Endothelial cell of umbilical vein (primary cell): ENCODE data around the gene POLE. TPM values are rescaled to one million over a fixed set of nuclear protein-coding genes. Genes with fewer than 3 reads are reported as not detected.

ENCODE experiments used
- BruUV-seq: library from RNA; stranded (reverse); fragments of 400-500 nt; replicated peaks from 2 replicates; lab custom pipeline; 2021; lab: Mats Ljungman, UMichigan
- CTCF ChIA-PET: fragments of 300-600, 350-600 bp; sonication (Branson Sonifier 250); formaldehyde crosslinking; loops from one replicate; lab custom pipeline; 2021; ENCODE audit warnings: antibody characterized with exemption, inconsistent platforms; lab: Charles Lee
- POLR2A ChIA-PET: fragments of 300-600, 350-600 bp; sonication (Branson Sonifier 250); formaldehyde crosslinking; loops from one replicate; lab custom pipeline; 2021; ENCODE audit warnings: antibody characterized with exemption, inconsistent platforms; lab: Charles Lee
- DNase-seq: peaks from one replicate; pipeline ENCODE4 v3.0.0-alpha.2; 2011; ENCODE audit warnings: low read depth, low spot score
- FAIRE-seq: peaks from 2 replicates; lab custom pipeline; 2011; peaks lifted over from hg19 to GRCh38; lab: Jason Lieb, UNC
- H2AFZ ChIP-seq: 2 replicates; pipeline ENCODE4 v1.6.0; 2012; ENCODE audit warnings: low read depth, low read length, control low read depth, inconsistent platforms
- H3K27ac ChIP-seq: 2 replicates; pipeline ENCODE4 v1.5.1; 2011; ENCODE audit warnings: low read depth, mild to moderate bottlenecking, control low read depth, low read length, moderate library complexity; ENCODE audit not compliant: insufficient read depth
- H3K27me3 ChIP-seq, 2 experiments: 2 replicates each; pipeline versions ENCODE4 v1.6.0 to v1.6.1; 2011; ENCODE audit warnings: low read length in 2 of 2, mixed read lengths in 1 of 2; ENCODE audit not compliant: control insufficient read depth in 2 of 2, insufficient read depth in 2 of 2
- H3K36me3 ChIP-seq, 2 experiments: 2 replicates in 1 of 2; 3 replicates in 1 of 2; pipeline ENCODE4 v1.5.1; 2011; ENCODE audit warnings: low read length in 2 of 2, mild to moderate bottlenecking in 1 of 2, moderate library complexity in 1 of 2; ENCODE audit not compliant: control insufficient read depth in 2 of 2, insufficient read depth in 2 of 2; ENCODE audit errors: extremely low read depth in 1 of 2
- H3K4me1 ChIP-seq: 3 replicates; pipeline ENCODE4 v1.5.1; 2011; ENCODE audit warnings: mild to moderate bottlenecking, low read length; ENCODE audit not compliant: control insufficient read depth, insufficient read depth; ENCODE audit errors: extremely low read depth
- H3K4me2 ChIP-seq: 2 replicates; pipeline ENCODE4 v1.6.1; 2011; ENCODE audit warnings: low read length, control low read depth, mixed read lengths; ENCODE audit not compliant: insufficient read depth
- H3K4me3 ChIP-seq, 3 experiments: fragments of 200-600 bp in 1 of 3; sonication (generic), shearing (Covaris generic) in 1 of 3; replicated peaks in 1 of 3; 2 replicates each; pipeline ENCODE4 v1.5.1; 2011 to 2016; ENCODE audit warnings: control low read depth in 3 of 3, low read length in 3 of 3, mild to moderate bottlenecking in 2 of 3, inconsistent platforms in 1 of 3, low read depth in 1 of 3, moderate library complexity in 1 of 3; ENCODE audit not compliant: insufficient read depth in 1 of 3
- H3K79me2 ChIP-seq: 2 replicates; pipeline ENCODE4 v1.6.0; 2012; ENCODE audit warnings: low read length, inconsistent platforms; ENCODE audit not compliant: control insufficient read depth, insufficient read depth
- H3K9ac ChIP-seq: replicated peaks from 2 replicates; pipeline ENCODE3; 2011; ENCODE audit warnings: low read length, control low read depth; ENCODE audit not compliant: insufficient read depth; ENCODE audit errors: extremely low read depth
- H3K9me1 ChIP-seq: replicated peaks from 3 replicates; pipeline ENCODE4 v1.6.0; 2011; ENCODE audit warnings: mild to moderate bottlenecking, low read length; ENCODE audit not compliant: control insufficient read depth, insufficient read depth; ENCODE audit errors: extremely low read depth
- H3K9me3 ChIP-seq: replicated peaks from 2 replicates; pipeline ENCODE4 v1.5.1; 2012; ENCODE audit warnings: low read length, inconsistent platforms; ENCODE audit not compliant: control insufficient read depth, insufficient read depth
- H4K20me1 ChIP-seq: replicated peaks from 2 replicates; pipeline ENCODE3; 2011; ENCODE audit warnings: mild to moderate bottlenecking, low read length; ENCODE audit not compliant: control insufficient read depth, insufficient read depth; ENCODE audit errors: extremely low read depth
- EZH2 ChIP-seq: IDR thresholded peaks from 2 replicates; pipeline ENCODE4 v1.6.1; 2012; ENCODE audit warnings: borderline replicate concordance, low read depth, mild to moderate bottlenecking, moderate library complexity, low read length, inconsistent platforms; ENCODE audit not compliant: severe bottlenecking
- FOS ChIP-seq: IDR thresholded peaks from 2 replicates; pipeline ENCODE4 v1.6.1; 2011; ENCODE audit warnings: mild to moderate bottlenecking, low read length, moderate library complexity, borderline replicate concordance; ENCODE audit not compliant: insufficient read depth
- GATA2 ChIP-seq: IDR thresholded peaks from 2 replicates; pipeline ENCODE4 v1.7.0; 2011; ENCODE audit warnings: low read depth, mild to moderate bottlenecking, moderate library complexity, mixed read lengths, low read length; ENCODE audit not compliant: insufficient read length, insufficient read depth
- JUN ChIP-seq: IDR thresholded peaks from 2 replicates; pipeline ENCODE4 v1.6.1; 2011; ENCODE audit warnings: borderline replicate concordance, low read depth; ENCODE audit not compliant: insufficient read length, insufficient read depth
- MYC ChIP-seq: IDR thresholded peaks from one replicate; pipeline ENCODE4 v1.6.1; 2011; ENCODE audit warnings: mild to moderate bottlenecking, low read depth, low read length
- POLR2A ChIP-seq: IDR thresholded peaks from 2 replicates; pipeline ENCODE4 v1.6.1; 2012; ENCODE audit warnings: low read depth, mild to moderate bottlenecking, control low read depth, low read length
- POLR2AphosphoS5 ChIP-seq: IDR thresholded peaks from 2 replicates; pipeline ENCODE4 v1.6.1; 2012; ENCODE audit warnings: low read depth, mild to moderate bottlenecking, control low read depth, low read length, moderate library complexity; ENCODE audit not compliant: insufficient read depth
- dilution Hi-C: fragments of 300-500 bp; cut with MboI; formaldehyde crosslinking; loops from one replicate; pipeline ENCODE4 v1.15.0; 2019; ENCODE audit warnings: low sequenced_read_pairs; ENCODE audit not compliant: extremely low pct_ligation_motif_present
- intact Hi-C: fragments of 100-400 bp; cut with micrococcal nuclease; formaldehyde crosslinking; loops from one replicate; pipeline ENCODE4 v1.10.0; 2022
- polyA plus RNA-seq, 4 experiments: library from polyadenylated mRNA; depleted of rRNA in 3 of 4; stranded (reverse) in 3 of 4; unstranded in 1 of 4; fragments of >200 nt; gene quantifications; 2 replicates each; pipeline versions ENCODE4 v1.2.1 to v1.2.3, GENCODE V29; 2011 to 2012; ENCODE audit warnings: missing spikeins in 1 of 4
- total RNA-seq: library from RNA; stranded (reverse); gene quantifications from 2 replicates; pipeline ENCODE4 v1.2.3, GENCODE V29; 2021
- TF ChIP-seq, protein P1 (sequence below): IDR thresholded peaks from 2 replicates; pipeline ENCODE4 v1.6.1; 2011; ENCODE audit not compliant: insufficient read depth, insufficient read length
- TF ChIP-seq, protein P2 (sequence below), 2 donors: IDR thresholded peaks; 1 replicate in 1 of 2; 2 replicates in 1 of 2; pipeline ENCODE4 v1.5.1; 2011; ENCODE audit warnings: low read length in 2 of 2, mild to moderate bottlenecking in 2 of 2, moderate library complexity in 2 of 2, control low read depth in 1 of 2, inconsistent platforms in 1 of 2, low read depth in 1 of 2; ENCODE audit not compliant: insufficient read depth in 1 of 2; ENCODE audit errors: extremely low read depth in 1 of 2

The POLE gene
- total and polyA plus RNA-seq, 2 donors (not counting 3 experiments of a cell fraction or from before 2014, with no cell fraction given), result 22.9 to 82.7 TPM

DNA sequence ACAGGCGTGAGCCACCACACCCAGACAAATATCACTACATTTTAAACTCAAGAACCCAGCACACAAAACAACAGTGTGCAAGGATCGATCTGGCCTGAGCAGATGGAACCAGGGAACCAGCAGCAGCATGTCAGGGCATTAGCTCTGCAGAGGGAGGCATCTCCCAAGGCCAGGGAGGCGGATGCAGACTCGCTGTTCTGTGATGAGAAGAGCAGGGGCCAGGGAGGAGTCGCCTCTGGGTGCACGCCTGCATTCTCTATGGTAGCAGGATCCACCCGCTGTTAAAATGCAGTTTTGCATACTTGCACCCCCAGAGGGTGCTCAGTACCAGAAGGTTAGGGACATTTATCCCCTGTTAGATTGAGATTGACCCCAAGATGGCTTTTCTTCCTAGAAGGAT is 41.4 kb upstream of the POLE start:
- dilution Hi-C loops (no loop called here), intact Hi-C loops (no loop called here)
- peaks cover 3% of the 10 kb centered on the region for H3K79me2 ChIP-seq
- DNase-seq (no peak), FAIRE-seq (no peak)
- H3K4me3 ChIP-seq, result no peak overlapping the region
- H3K27me3 ChIP-seq, result no peaks in the 10 kb centered on the region
- no peak overlapping the region for H2AFZ ChIP-seq
- no peaks in the 10 kb centered on the region for H3K9me3 ChIP-seq
- ChIA-PET POLR2A (no interaction called here), CTCF (no interaction called here)
- H3K36me3 ChIP-seq, result peaks cover 30 to 49% of the 10 kb centered on the region in 2 experiments
- no peak overlapping the region for H3K27ac ChIP-seq
- BruUV-seq, result no TSS peak
- H3K4me2 ChIP-seq, result no peak overlapping the region
- TF ChIP-seq, protein P1, sequence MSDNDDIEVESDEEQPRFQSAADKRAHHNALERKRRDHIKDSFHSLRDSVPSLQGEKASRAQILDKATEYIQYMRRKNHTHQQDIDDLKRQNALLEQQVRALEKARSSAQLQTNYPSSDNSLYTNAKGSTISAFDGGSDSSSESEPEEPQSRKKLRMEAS, result no peak
- TF ChIP-seq EZH2 (no peak), POLR2AphosphoS5 (no peak), POLR2A (no peak), MYC (no peak), JUN (no peak), FOS (no peak), GATA2 (no peak)
- TF ChIP-seq, protein P2, sequence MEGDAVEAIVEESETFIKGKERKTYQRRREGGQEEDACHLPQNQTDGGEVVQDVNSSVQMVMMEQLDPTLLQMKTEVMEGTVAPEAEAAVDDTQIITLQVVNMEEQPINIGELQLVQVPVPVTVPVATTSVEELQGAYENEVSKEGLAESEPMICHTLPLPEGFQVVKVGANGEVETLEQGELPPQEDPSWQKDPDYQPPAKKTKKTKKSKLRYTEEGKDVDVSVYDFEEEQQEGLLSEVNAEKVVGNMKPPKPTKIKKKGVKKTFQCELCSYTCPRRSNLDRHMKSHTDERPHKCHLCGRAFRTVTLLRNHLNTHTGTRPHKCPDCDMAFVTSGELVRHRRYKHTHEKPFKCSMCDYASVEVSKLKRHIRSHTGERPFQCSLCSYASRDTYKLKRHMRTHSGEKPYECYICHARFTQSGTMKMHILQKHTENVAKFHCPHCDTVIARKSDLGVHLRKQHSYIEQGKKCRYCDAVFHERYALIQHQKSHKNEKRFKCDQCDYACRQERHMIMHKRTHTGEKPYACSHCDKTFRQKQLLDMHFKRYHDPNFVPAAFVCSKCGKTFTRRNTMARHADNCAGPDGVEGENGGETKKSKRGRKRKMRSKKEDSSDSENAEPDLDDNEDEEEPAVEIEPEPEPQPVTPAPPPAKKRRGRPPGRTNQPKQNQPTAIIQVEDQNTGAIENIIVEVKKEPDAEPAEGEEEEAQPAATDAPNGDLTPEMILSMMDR (IDR thresholded peaks at IDR 0.05; ENCODE audit: extremely low read depth in 1 of 2, insufficient read depth in 1 of 2, low read depth in 1 of 2, low read length in 2 of 2), result no peak
- H3K9me1 ChIP-seq, result no peaks in the 10 kb centered on the region
- no peak overlapping the region for H3K9ac ChIP-seq
- H3K4me1 ChIP-seq, result no peaks in the 10 kb centered on the region
- no peaks in the 10 kb centered on the region for H4K20me1 ChIP-seq
